Heart left ventricle (tissue), 13 donors: Measurements from ENCODE around the gene ESR2.

Experiments used
- CTCF ChIP-seq, 12 donors: fragments of 200-600 bp; sonication (generic) in 4 of 12; IDR thresholded peaks; one replicate each; pipeline versions ENCODE4 v1.5.0 to v1.8.0; 2018 to 2022; ENCODE audit warnings: antibody characterized with exemption in 12 of 12, mild to moderate bottlenecking in 5 of 12
- POLR2A ChIP-seq, 2 donors: fragments of 450-650 bp; IDR thresholded peaks; one replicate each; pipeline ENCODE4 v1.6.1; 2017; ENCODE audit warnings: antibody characterized with exemption in 2 of 2, mild to moderate bottlenecking in 2 of 2, moderate library complexity in 2 of 2
- donor health status: ischemic (EF 13 %, LVEDD 7.1; RV severe dilation, severe dysfunction).
- donor health status: DM: no; HTN: yes; CAD: no.
- donor health status: DM: no; HTN: no; CAD: no.
- donor health status: ischemic (EF 25% LVEDD 6.9; RV normal size, moderate dysfunction).
- donor health status: ischemic (EF 25% LVEDD 5.7; RV mildly dilated, moderate dysfunction).
- donor health status: ischemic (EF 35%, LVEDD 5.7; RV mildly dilated, moderate dysfunction).
- donor health status: nonischemic (EF 11% LVEDD 7.7; RV severe dilation, severe dysfunction).
- donor health status: DM: yes; HTN: yes; CAD: no.
- donor health status: PGD.
- donor health status: ischemic (EF 29% LVEDD 5.4; RV normal size, mild dysfunction).
- donor health status: nonischemic (EF 23%, LVEDD 6.1; RV moderate dilation, normal function).

DNA sequence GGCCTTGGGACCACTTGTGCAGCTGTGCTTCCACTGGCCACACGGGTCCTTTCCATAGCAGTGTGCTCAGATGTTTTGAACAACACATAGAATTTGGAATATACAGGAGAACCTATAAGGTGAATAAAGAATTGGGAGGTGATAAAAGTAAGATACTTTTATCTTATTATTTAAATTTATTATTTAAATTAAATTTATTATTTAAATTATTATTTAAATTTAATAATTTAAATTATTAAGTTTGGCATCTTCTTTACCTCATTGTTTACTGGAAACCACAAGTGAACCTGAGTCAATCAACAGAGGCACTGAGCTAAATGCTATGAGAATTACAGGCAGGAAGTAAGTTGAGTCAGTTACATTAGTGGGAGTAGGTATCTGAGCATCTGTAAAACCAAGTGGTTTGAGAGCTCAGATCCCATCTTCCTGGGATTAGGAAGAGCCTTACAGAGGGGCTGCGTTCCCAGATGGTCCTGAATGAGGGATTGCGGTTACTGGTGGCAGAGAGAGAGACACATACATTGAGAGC is 103.1 kb downstream of the ESR2 start:
- TF ChIP-seq CTCF (IDR thresholded peaks at IDR 0.05) (no peak), POLR2A (IDR thresholded peaks at IDR 0.05) (no peak)
